Measurements from ENCODE around the gene NR4A1.

The NR4A1 gene

GRCh38 chr12:52060498-52061177, 9.4 kb downstream of the NR4A1 start:
- no peak for FAIRE-seq
- TF ChIP-seq TAF1 (IDR thresholded peaks at IDR 0.05; ENCODE audit: low read depth, low read length): no peak
- TF ChIP-seq POLR2AphosphoS5 (IDR thresholded peaks at IDR 0.05; ENCODE audit: low read depth, low read length): no peak
- TF ChIP-seq POU2F2 (IDR thresholded peaks at IDR 0.05; ENCODE audit: low read depth, low read length): no peak
- TF ChIP-seq SPI1 (IDR thresholded peaks at IDR 0.05; ENCODE audit: low read depth, low read length): no peak
- no peak for TF ChIP-seq POLR2A (IDR thresholded peaks at IDR 0.05; ENCODE audit: low read depth, low read length)
- TF ChIP-seq PAX5 (IDR thresholded peaks at IDR 0.05; ENCODE audit: insufficient read depth, low read length, severe bottlenecking): no peak
- DNase-seq (ENCODE audit: insufficient read length, low spot score): no peak

GRCh38 chr12:52061470-52062166, 10.4 kb downstream of the NR4A1 start:
- DNase-seq (ENCODE audit: insufficient read length, low spot score): no peak
- FAIRE-seq: no peak
- TF ChIP-seq TAF1 (IDR thresholded peaks at IDR 0.05; ENCODE audit: low read depth, low read length) (no peak), POLR2A (IDR thresholded peaks at IDR 0.05; ENCODE audit: low read depth, low read length) (no peak), POLR2AphosphoS5 (IDR thresholded peaks at IDR 0.05; ENCODE audit: low read depth, low read length) (no peak), SPI1 (IDR thresholded peaks at IDR 0.05; ENCODE audit: low read depth, low read length) (no peak), PAX5 (IDR thresholded peaks at IDR 0.05; ENCODE audit: insufficient read depth, low read length, severe bottlenecking) (no peak), POU2F2 (IDR thresholded peaks at IDR 0.05; ENCODE audit: low read depth, low read length) (no peak)

- FAIRE-seq: no peak
- DNase-seq (ENCODE audit: insufficient read length, low spot score): no peak
- TF ChIP-seq POLR2AphosphoS5 (IDR thresholded peaks at IDR 0.05; ENCODE audit: low read depth, low read length) (no peak), TAF1 (IDR thresholded peaks at IDR 0.05; ENCODE audit: low read depth, low read length) (no peak), POLR2A (IDR thresholded peaks at IDR 0.05; ENCODE audit: low read depth, low read length) (no peak), SPI1 (IDR thresholded peaks at IDR 0.05; ENCODE audit: low read depth, low read length) (no peak), PAX5 (IDR thresholded peaks at IDR 0.05; ENCODE audit: insufficient read depth, low read length, severe bottlenecking) (no peak), POU2F2 (IDR thresholded peaks at IDR 0.05; ENCODE audit: low read depth, low read length) (no peak)
These were observed 11.2 kb downstream of the NR4A1 start for GRCh38 chr12:52062167-52063081.

GRCh38 chr12:52063082-52063924, 12.1 kb downstream of the NR4A1 start:
- FAIRE-seq: no peak
- TF ChIP-seq POLR2AphosphoS5 (IDR thresholded peaks at IDR 0.05; ENCODE audit: low read depth, low read length): no peak
- TF ChIP-seq PAX5 (IDR thresholded peaks at IDR 0.05; ENCODE audit: insufficient read depth, low read length, severe bottlenecking): no peak
- no peak for TF ChIP-seq POLR2A (IDR thresholded peaks at IDR 0.05; ENCODE audit: low read depth, low read length)
- TF ChIP-seq POU2F2 (IDR thresholded peaks at IDR 0.05; ENCODE audit: low read depth, low read length): no peak
- TF ChIP-seq SPI1 (IDR thresholded peaks at IDR 0.05; ENCODE audit: low read depth, low read length): no peak
- no peak for TF ChIP-seq TAF1 (IDR thresholded peaks at IDR 0.05; ENCODE audit: low read depth, low read length)
- no peak for DNase-seq (ENCODE audit: insufficient read length, low spot score)

- no peak for DNase-seq (ENCODE audit: insufficient read length, low spot score)
- TF ChIP-seq POLR2A (IDR thresholded peaks at IDR 0.05; ENCODE audit: low read depth, low read length) (no peak), TAF1 (IDR thresholded peaks at IDR 0.05; ENCODE audit: low read depth, low read length) (no peak), SPI1 (IDR thresholded peaks at IDR 0.05; ENCODE audit: low read depth, low read length) (no peak), PAX5 (IDR thresholded peaks at IDR 0.05; ENCODE audit: insufficient read depth, low read length, severe bottlenecking) (no peak), POU2F2 (IDR thresholded peaks at IDR 0.05; ENCODE audit: low read depth, low read length) (no peak), POLR2AphosphoS5 (IDR thresholded peaks at IDR 0.05; ENCODE audit: low read depth, low read length) (no peak)
- FAIRE-seq: no peak
These were observed 12.9 kb downstream of the NR4A1 start for GRCh38 chr12:52063981-52064649.

- TF ChIP-seq PAX5 (IDR thresholded peaks at IDR 0.05; ENCODE audit: insufficient read depth, low read length, severe bottlenecking) (no peak), POLR2A (IDR thresholded peaks at IDR 0.05; ENCODE audit: low read depth, low read length) (no peak), SPI1 (IDR thresholded peaks at IDR 0.05; ENCODE audit: low read depth, low read length) (no peak), POLR2AphosphoS5 (IDR thresholded peaks at IDR 0.05; ENCODE audit: low read depth, low read length) (no peak), POU2F2 (IDR thresholded peaks at IDR 0.05; ENCODE audit: low read depth, low read length) (no peak), TAF1 (IDR thresholded peaks at IDR 0.05; ENCODE audit: low read depth, low read length) (no peak)
- DNase-seq (ENCODE audit: insufficient read length, low spot score): no peak
- no peak for FAIRE-seq
These were observed 15.3 kb downstream of the NR4A1 start for GRCh38 chr12:52066346-52067080.

- FAIRE-seq (no peak), DNase-seq (ENCODE audit: insufficient read length, low spot score) (no peak)
- no peak for TF ChIP-seq POLR2A (IDR thresholded peaks at IDR 0.05; ENCODE audit: low read depth, low read length)
These were observed 15.8 kb downstream of the NR4A1 start for GRCh38 chr12:52067081-52067374.

Measured in GM12891 (cell line).